ENCODE measurements around the gene OR1J4. TPM values are rescaled to one million over a fixed set of nuclear protein-coding genes. Genes with fewer than 3 reads are reported as not detected.

OR1J4 gene
- total RNA-seq, 4 donors from 2014 or later = not detected

DNA sequence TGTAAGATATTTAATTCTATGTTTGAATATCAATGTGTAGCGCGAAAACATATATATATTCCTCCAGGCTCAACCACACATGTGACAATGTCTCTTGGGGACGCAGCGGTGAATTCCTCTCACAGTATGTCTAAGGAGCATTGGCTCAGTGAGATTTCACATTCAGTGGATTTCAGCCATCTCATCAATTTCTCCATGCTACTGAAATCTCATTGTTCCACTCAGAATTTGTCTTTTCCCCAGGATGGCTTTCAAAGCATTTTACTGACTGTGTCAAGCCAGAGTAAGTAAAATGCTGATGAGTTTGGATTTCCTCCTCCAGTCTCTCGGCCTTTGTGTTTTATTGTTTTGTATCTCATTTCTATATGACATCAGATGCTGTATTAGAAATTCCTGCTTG lies 39.9 kb upstream of the OR1J4 start:
- H3K9me3 ChIP-seq = no peaks in the 10 kb centered on the region
- H3K4me1 ChIP-seq = no peaks in the 10 kb centered on the region
- WGBS, 2 donors = 85 to 88% methylated on average over 5 of the region's 5 CpGs
- no peak overlapping the region for H3K4me3 ChIP-seq
- H3K27ac ChIP-seq = no peak overlapping the region
- TF ChIP-seq, protein P1, sequence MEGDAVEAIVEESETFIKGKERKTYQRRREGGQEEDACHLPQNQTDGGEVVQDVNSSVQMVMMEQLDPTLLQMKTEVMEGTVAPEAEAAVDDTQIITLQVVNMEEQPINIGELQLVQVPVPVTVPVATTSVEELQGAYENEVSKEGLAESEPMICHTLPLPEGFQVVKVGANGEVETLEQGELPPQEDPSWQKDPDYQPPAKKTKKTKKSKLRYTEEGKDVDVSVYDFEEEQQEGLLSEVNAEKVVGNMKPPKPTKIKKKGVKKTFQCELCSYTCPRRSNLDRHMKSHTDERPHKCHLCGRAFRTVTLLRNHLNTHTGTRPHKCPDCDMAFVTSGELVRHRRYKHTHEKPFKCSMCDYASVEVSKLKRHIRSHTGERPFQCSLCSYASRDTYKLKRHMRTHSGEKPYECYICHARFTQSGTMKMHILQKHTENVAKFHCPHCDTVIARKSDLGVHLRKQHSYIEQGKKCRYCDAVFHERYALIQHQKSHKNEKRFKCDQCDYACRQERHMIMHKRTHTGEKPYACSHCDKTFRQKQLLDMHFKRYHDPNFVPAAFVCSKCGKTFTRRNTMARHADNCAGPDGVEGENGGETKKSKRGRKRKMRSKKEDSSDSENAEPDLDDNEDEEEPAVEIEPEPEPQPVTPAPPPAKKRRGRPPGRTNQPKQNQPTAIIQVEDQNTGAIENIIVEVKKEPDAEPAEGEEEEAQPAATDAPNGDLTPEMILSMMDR (IDR thresholded peaks at IDR 0.05) = no peak
- H3K27me3 ChIP-seq = no peaks in the 10 kb centered on the region
- no peak for DNase-seq (ENCODE audit: low spot score in 2 of 2)
- H3K36me3 ChIP-seq = no peaks in the 10 kb centered on the region

DNA sequence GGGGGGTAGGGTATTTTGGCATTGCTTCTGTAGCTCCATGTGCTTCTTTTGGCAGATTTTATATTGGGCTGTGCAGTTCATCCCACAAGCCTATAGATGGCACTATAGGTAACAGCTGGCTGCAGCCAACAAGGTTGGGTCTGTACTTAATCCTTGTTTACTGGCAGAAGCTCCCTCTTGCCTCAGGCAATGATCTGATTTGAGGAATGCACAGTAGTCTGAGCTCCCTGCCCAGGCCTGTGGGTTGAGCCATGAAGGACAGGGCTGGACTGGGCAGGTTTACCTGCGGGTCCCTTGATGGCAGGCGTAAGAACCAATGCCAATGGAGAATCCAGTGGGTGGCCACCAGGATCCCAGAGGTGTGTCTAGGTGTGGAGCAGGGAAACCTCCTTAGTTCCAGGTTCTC lies 20.1 kb upstream of the OR1J4 start:
- Histone ChIP-seq H3K4me3 (no peak overlapping the region), H3K36me3 (no peaks in the 10 kb centered on the region), H3K4me1 (no peaks in the 10 kb centered on the region), H3K27me3 (no peaks in the 10 kb centered on the region), H3K27ac (no peak overlapping the region), H3K9me3 (peaks cover 0 to 21% (median 0%) of the 10 kb centered on the region in 4 donors)
- TF ChIP-seq EP300 (IDR thresholded peaks at IDR 0.05) (no peak), POLR2A (IDR thresholded peaks at IDR 0.05) (no peak)
- TF ChIP-seq, protein P1 (IDR thresholded peaks at IDR 0.05) = peak; percentile 17 to 56 (median 46)
- DNase-seq (ENCODE audit: low spot score in 2 of 2) = no peak
- WGBS, 2 donors = 54 to 59% methylated on average over 2 of the region's 2 CpGs

DNA sequence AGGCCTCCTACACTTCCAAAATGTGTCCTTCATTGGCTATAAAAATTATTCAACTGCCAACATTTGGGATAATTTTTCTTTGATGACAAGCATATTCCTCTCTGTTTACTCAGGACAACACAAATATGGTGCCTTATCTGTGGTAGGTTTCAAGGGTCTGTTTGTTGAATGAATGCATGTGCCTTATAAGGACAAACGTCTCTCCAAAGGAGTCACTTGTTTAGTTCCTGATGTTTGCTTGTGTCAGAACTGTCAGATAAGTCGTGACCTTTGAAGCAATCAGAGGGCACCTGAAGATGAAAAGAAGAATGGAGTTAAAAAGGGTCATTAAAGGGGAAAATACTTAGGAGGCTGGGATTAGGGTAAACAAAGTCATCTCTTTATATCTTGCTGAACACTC lies 12.0 kb upstream of the OR1J4 start:
- Histone ChIP-seq H3K9me3 (no peaks in the 10 kb centered on the region), H3K27me3 (no peaks in the 10 kb centered on the region), H3K27ac (no peak overlapping the region), H3K4me3 (no peak overlapping the region), H3K4me1 (no peaks in the 10 kb centered on the region), H3K36me3 (no peaks in the 10 kb centered on the region)
- TF ChIP-seq POLR2A (IDR thresholded peaks at IDR 0.05) (no peak), EP300 (IDR thresholded peaks at IDR 0.05) (no peak)
- TF ChIP-seq, protein P1 (IDR thresholded peaks at IDR 0.05) = no peak
- no peak for DNase-seq (ENCODE audit: low spot score in 2 of 2)
- WGBS, 2 donors = 62 to 64% methylated on average over 2 of the region's 2 CpGs

DNA sequence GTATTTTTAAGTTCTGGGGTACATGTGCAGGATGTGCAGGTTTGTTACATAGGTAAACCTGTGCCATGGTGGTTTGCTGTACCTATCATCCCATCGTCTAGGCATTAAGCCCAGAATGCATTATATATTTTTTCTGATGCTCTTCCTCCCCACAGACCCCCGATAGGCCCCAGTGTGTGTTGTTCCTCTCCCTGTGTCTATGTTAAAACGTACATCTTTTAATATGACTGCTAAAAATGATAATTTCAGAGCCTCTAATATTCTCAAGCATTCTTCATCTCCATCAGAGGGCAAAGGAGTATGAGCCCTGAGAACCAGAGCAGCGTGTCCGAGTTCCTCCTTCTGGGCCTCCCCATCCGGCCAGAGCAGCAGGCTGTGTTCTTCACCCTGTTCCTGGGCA lies 8.4 kb upstream of the OR1J4 start, which contains the start of gene OR1J2:
Gene OR1J2 (plus strand): TSS at position 301 of the 400 bp plus-strand sequence. CDS start 0 bp downstream, at position 301.
- Histone ChIP-seq H3K9me3 (no peaks in the 10 kb centered on the region), H3K4me1 (no peaks in the 10 kb centered on the region), H3K36me3 (no peaks in the 10 kb centered on the region), H3K27me3 (no peaks in the 10 kb centered on the region), H3K27ac (no peak within 1 kb of the TSS), H3K4me3 (no peak within 1 kb of the TSS)
- WGBS, 2 donors = 75 to 84% methylated on average over 6 of the region's 6 CpGs
- TF ChIP-seq EP300 (IDR thresholded peaks at IDR 0.05) = no peak
- TF ChIP-seq, protein P1 (IDR thresholded peaks at IDR 0.05) = no peak
- TF ChIP-seq POLR2A (IDR thresholded peaks at IDR 0.05) = no peak
- DNase-seq (ENCODE audit: low spot score in 2 of 2) = no peak

DNA sequence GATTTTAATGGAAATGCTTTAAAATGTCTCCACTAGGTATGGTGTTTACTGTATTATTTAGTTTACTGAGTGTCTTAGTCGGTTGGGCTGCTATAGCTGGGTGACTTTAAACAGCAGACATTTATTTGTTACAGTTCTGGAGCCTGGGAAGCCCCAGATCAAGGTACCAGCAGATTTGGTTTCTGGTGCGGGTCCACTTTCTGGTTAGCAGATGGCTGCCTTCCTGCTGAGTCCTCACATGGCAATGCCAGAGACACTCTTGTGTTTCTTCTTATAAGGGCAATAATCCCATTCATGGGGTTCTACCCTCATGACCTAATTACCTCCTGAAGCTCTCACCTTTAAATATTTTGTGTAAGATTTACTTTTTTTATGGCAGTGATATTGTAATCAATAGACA lies 715 bp upstream of the OR1J4 start:
- Histone ChIP-seq H3K36me3 (no peaks in the 10 kb centered on the region), H3K9me3 (no peaks in the 10 kb centered on the region), H3K27ac (no peak overlapping the region), H3K27me3 (no peaks in the 10 kb centered on the region), H3K4me1 (no peaks in the 10 kb centered on the region), H3K4me3 (no peak overlapping the region)
- DNase-seq (ENCODE audit: low spot score in 2 of 2) = no peak
- TF ChIP-seq POLR2A (IDR thresholded peaks at IDR 0.05) = no peak
- TF ChIP-seq, protein P1 (IDR thresholded peaks at IDR 0.05) = no peak
- no peak for TF ChIP-seq EP300 (IDR thresholded peaks at IDR 0.05)
- 50 to 54% methylated on average over 2 of the region's 2 CpGs for WGBS, 2 donors

All from tibial nerve (tissue), 4 donors.